Neural cell (in vitro differentiated cells): ENCODE measurements around the gene GRP.

Source experiments
- CTCF ChIP-seq: fragments of 450-650 bp; IDR thresholded peaks from 2 replicates; pipeline ENCODE4 v1.5.1; 2014; ENCODE audit warnings: antibody characterized with exemption, mild to moderate bottlenecking, moderate library complexity; ENCODE audit not compliant: poor library complexity, severe bottlenecking
- EP300 ChIP-seq: fragments of 450-650 bp; conservative IDR thresholded peaks from 2 replicates; pipeline ENCODE4 v1.6.1; 2014; ENCODE audit warnings: antibody characterized with exemption, mild to moderate bottlenecking, moderate library complexity; ENCODE audit not compliant: poor library complexity, severe bottlenecking
- POLR2AphosphoS5 ChIP-seq: IDR thresholded peaks from 2 replicates; pipeline ENCODE4 v1.6.1; 2012
- RAD21 ChIP-seq: fragments of 450-650 bp; conservative IDR thresholded peaks from 2 replicates; pipeline ENCODE4 v1.6.1; 2014; ENCODE audit warnings: antibody characterized with exemption, mild to moderate bottlenecking, moderate library complexity
- TAF1 ChIP-seq: IDR thresholded peaks from 2 replicates; pipeline ENCODE4 v1.6.1; 2012; ENCODE audit warnings: low read depth

GRCh38 chr18:59180150-59180845, 39.7 kb upstream of the GRP start:
- TF ChIP-seq CTCF (no peak), RAD21 (no peak), POLR2AphosphoS5 (no peak), EP300 (no peak), TAF1 (no peak)
